K562 (cell line): ENCODE data around the gene PRRC2A. TPM values are rescaled to one million over a fixed set of nuclear protein-coding genes. Genes with fewer than 3 reads are reported as not detected.

ENCODE experiments used
- CSDE1 ChIP-seq, 2 experiments: fragments of 450-650 bp; IDR thresholded peaks; 2 replicates each; pipeline ENCODE4 v1.6.1; 2016; ENCODE audit warnings: mild to moderate bottlenecking in 1 of 2
- ELK1 ChIP-seq: sonication (generic); formaldehyde crosslinking; IDR thresholded peaks from 2 replicates; pipeline ENCODE4 v1.8.1; 2022; ENCODE audit warnings: missing genetic modification reagents
- FOXA3 ChIP-seq, 2 experiments: fragments of 450-650 bp in 1 of 2; sonication (generic) in 1 of 2; formaldehyde crosslinking; IDR thresholded peaks in 1 of 2; conservative IDR thresholded peaks in 1 of 2; 2 replicates each; pipeline versions ENCODE4 v1.4.0 to v1.8.0; 2020 to 2022; ENCODE audit warnings: mild to moderate bottlenecking in 2 of 2, missing genetic modification reagents in 1 of 2
- IRF2 ChIP-seq: sonication (generic); formaldehyde crosslinking; IDR thresholded peaks from 2 replicates; pipeline ENCODE4 v1.8.1; 2022; ENCODE audit warnings: mild to moderate bottlenecking, missing genetic modification reagents
- MCM3 ChIP-seq: fragments of 450-650 bp; IDR thresholded peaks from 2 replicates; pipeline ENCODE4 v1.6.1; 2016
- MYNN ChIP-seq, 2 experiments: sonication (generic); formaldehyde crosslinking in 1 of 2; IDR thresholded peaks; 2 replicates each; pipeline versions ENCODE4 v1.5.0 to v1.6.1; 2016 to 2020; ENCODE audit warnings: antibody characterized with exemption in 1 of 2, missing genetic modification reagents in 1 of 2
- NCOA4 ChIP-seq: fragments of 450-650 bp; IDR thresholded peaks from 2 replicates; pipeline ENCODE4 v1.6.1; 2018; ENCODE audit warnings: mild to moderate bottlenecking; ENCODE audit not compliant: partially characterized antibody
- RBM14 ChIP-seq: fragments of 200-400 bp; formaldehyde crosslinking; IDR thresholded peaks from 2 replicates; pipeline ENCODE4 v1.6.1; 2018; ENCODE audit warnings: low read depth, mild to moderate bottlenecking, low read length, moderate library complexity, borderline replicate concordance; ENCODE audit not compliant: insufficient read depth
- RREB1 ChIP-seq: fragments of 250-450 bp; sonication (Bioruptor Pico); IDR thresholded peaks from 2 replicates; pipeline ENCODE4 v1.4.0; 2020
- SIRT6 ChIP-seq: IDR thresholded peaks from one replicate; pipeline ENCODE4 v1.6.1; 2012; ENCODE audit warnings: low read depth, mild to moderate bottlenecking, control low read depth, inconsistent platforms, low read length, moderate library complexity
- SRF ChIP-seq, 2 experiments: fragments of 250-450, 450-650 bp in 1 of 2; sonication (Bioruptor Pico) in 1 of 2; sonication (generic) in 1 of 2; formaldehyde crosslinking; IDR thresholded peaks; 2 replicates each; pipeline versions ENCODE4 v1.5.0 to v1.5.1; 2020 to 2022; ENCODE audit warnings: mild to moderate bottlenecking in 1 of 2, missing genetic modification reagents in 1 of 2
- USF2 ChIP-seq: sonication (generic); formaldehyde crosslinking; IDR thresholded peaks from 2 replicates; pipeline ENCODE4 v1.5.0; 2020; ENCODE audit warnings: missing genetic modification reagents
- ZNF232 ChIP-seq: sonication (generic); formaldehyde crosslinking; IDR thresholded peaks from 2 replicates; pipeline ENCODE4 v1.8.0; 2022; ENCODE audit warnings: mild to moderate bottlenecking, missing genetic modification reagents
- ZNF239 ChIP-seq: fragments of 250-450 bp; sonication (Bioruptor Pico); IDR thresholded peaks from 2 replicates; pipeline ENCODE4 v1.4.0; 2020; ENCODE audit warnings: mild to moderate bottlenecking
- ZNF551 ChIP-seq: fragments of 250-450 bp; sonication (Bioruptor Pico); IDR thresholded peaks from 2 replicates; pipeline ENCODE4 v1.5.0; 2021; ENCODE audit warnings: mild to moderate bottlenecking, moderate library complexity
- polyA plus RNA-seq, 8 experiments: library from polyadenylated mRNA; depleted of rRNA in 4 of 8; stranded (reverse) in 5 of 8; unstranded in 3 of 8; fragments of >200 nt; fragmentation: Nextera tagmentation in 2 of 8; fragmentation: Illumina TruSeq in 1 of 8; extraction: Ambion mirVana in 2 of 8; extraction: Trizol in 1 of 8; gene quantifications; 2 replicates each; pipeline versions ENCODE4 v1.2.1 to v1.2.3, GENCODE V29; 2011 to 2014; ENCODE audit warnings: inconsistent platforms in 1 of 8, missing spikeins in 1 of 8
- total RNA-seq, 7 experiments: library from RNA; depleted of rRNA in 6 of 7; stranded (reverse); fragments of >200 nt in 6 of 7; fragmentation: Illumina TruSeq in 2 of 7; extraction: Trizol in 2 of 7; gene quantifications; 2 replicates each; pipeline versions ENCODE4 v1.2.1 to v1.2.3, GENCODE V29; 2011 to 2021; ENCODE audit warnings: low replicate concordance in 1 of 7
- TF ChIP-seq, protein P1 (sequence below), 2 experiments: IDR thresholded peaks; 2 replicates each; pipeline ENCODE4 v1.6.1; 2011; ENCODE audit warnings: borderline replicate concordance in 1 of 2, control low read depth in 1 of 2, low read depth in 1 of 2, low read length in 1 of 2, mild to moderate bottlenecking in 1 of 2, mixed read lengths in 1 of 2, moderate library complexity in 1 of 2; ENCODE audit not compliant: insufficient read depth in 1 of 2, insufficient read length in 1 of 2, poor library complexity in 1 of 2, severe bottlenecking in 1 of 2; ENCODE audit errors: extremely low read depth in 1 of 2
- TF ChIP-seq, protein P2 (sequence below), 2 experiments: fragments of 200-800 bp in 1 of 2; sonication (Bioruptor generic) in 1 of 2; sonication (generic) in 1 of 2; formaldehyde crosslinking in 1 of 2; IDR thresholded peaks in 1 of 2; conservative IDR thresholded peaks in 1 of 2; 2 replicates each; pipeline versions ENCODE4 v1.5.0 to v1.6.1; 2016 to 2020; ENCODE audit warnings: missing compliant biosample characterization in 1 of 2, missing genetic modification characterization in 1 of 2, missing genetic modification reagents in 1 of 2

PRRC2A gene
- total and polyA plus RNA-seq, 9 of the 15 experiments (the other 6 are each of a cell fraction or from before 2014, with no cell fraction given): 1.0 to 332 (median 63.0) TPM

DNA sequence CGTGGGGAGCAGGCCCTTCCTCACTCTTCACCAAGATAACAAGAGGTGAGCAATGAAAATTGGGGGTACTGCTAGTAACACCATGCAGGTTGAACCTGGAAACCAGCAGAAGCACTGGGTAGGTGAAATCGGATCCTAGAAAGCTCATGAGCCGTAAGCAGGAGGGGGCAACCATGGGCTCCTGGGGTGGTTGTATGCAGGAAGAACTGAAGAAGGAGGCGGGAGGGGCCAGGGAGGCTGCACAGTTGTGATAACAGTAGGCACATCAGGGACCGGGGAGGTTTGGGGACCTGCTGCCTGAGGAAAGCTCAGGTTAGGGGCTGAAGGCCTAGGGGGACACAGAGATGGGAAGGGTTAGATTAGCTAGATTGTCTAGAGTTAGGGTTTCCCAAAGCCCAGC, 66.0 kb downstream of the PRRC2A start (continued):
- 0 out of 2 replicates have a peak, but pooled peaks have one; percentile 64 for TF ChIP-seq RREB1
- TF ChIP-seq SIRT6: no peak
- TF ChIP-seq, protein P1, sequence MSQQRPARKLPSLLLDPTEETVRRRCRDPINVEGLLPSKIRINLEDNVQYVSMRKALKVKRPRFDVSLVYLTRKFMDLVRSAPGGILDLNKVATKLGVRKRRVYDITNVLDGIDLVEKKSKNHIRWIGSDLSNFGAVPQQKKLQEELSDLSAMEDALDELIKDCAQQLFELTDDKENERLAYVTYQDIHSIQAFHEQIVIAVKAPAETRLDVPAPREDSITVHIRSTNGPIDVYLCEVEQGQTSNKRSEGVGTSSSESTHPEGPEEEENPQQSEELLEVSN (IDR thresholded peaks at IDR 0.05; ENCODE audit: borderline replicate concordance in 1 of 2, extremely low read depth in 1 of 2, insufficient read depth in 1 of 2, insufficient read length in 1 of 2, low read depth in 1 of 2, low read length in 1 of 2, poor library complexity in 1 of 2, severe bottlenecking in 1 of 2): peak in 1 of 2 experiments; percentile 10
- no peak for TF ChIP-seq ZNF232 (CRISPR knock-in tag)
- peak; percentile 51; the same call in 1 of the 2 replicates for TF ChIP-seq MYNN (IDR thresholded peaks at IDR 0.05)
- TF ChIP-seq MYNN (CRISPR knock-in tag; IDR thresholded peaks at IDR 0.05): no peak
- no peak; a peak in 1 of 4 replicates for TF ChIP-seq SRF (CRISPR knock-in tag; IDR thresholded peaks at IDR 0.05)
- no peak for TF ChIP-seq MCM3
- TF ChIP-seq ZNF239 (CRISPR knock-in tag): no peak
- TF ChIP-seq RBM14: no peak
- no peak for TF ChIP-seq ELK1 (CRISPR knock-in tag)
- no peak for TF ChIP-seq IRF2 (CRISPR knock-in tag)
- no peak for TF ChIP-seq CSDE1 (IDR thresholded peaks at IDR 0.05)
- TF ChIP-seq FOXA3 (CRISPR knock-in tag; conservative IDR thresholded peaks at IDR 0.05 in 1 of 2, IDR thresholded peaks at IDR 0.05 in 1 of 2): 0 out of 4 replicates have a peak, but pooled peaks of 1 of the 2 experiments have one; percentile 44
- TF ChIP-seq, protein P2, sequence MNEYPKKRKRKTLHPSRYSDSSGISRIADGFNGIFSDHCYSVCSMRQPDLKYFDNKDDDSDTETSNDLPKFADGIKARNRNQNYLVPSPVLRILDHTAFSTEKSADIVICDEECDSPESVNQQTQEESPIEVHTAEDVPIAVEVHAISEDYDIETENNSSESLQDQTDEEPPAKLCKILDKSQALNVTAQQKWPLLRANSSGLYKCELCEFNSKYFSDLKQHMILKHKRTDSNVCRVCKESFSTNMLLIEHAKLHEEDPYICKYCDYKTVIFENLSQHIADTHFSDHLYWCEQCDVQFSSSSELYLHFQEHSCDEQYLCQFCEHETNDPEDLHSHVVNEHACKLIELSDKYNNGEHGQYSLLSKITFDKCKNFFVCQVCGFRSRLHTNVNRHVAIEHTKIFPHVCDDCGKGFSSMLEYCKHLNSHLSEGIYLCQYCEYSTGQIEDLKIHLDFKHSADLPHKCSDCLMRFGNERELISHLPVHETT (CRISPR knock-in tag; conservative IDR thresholded peaks at IDR 0.05 in 1 of 2, IDR thresholded peaks at IDR 0.05 in 1 of 2): no peak
- no peak for TF ChIP-seq USF2 (CRISPR knock-in tag)
- no peak for TF ChIP-seq ZNF551 (CRISPR knock-in tag)
- TF ChIP-seq NCOA4: no peak
